BJ (cell line): Measurements from ENCODE around the gene DIP2A. TPM values are rescaled to one million over a fixed set of nuclear protein-coding genes. Genes with fewer than 3 reads are reported as not detected.

ENCODE experiments used
- CTCF ChIA-PET: fragments of 350-600 bp; formaldehyde crosslinking; extraction: SDS; loops from one replicate; lab custom pipeline; 2021; ENCODE audit warnings: antibody characterized with exemption, inconsistent platforms; lab: Yijun Ruan, JAX
- POLR2A ChIA-PET: fragments of 300-600 bp; sonication (Branson Sonifier 250); formaldehyde crosslinking; extraction: SDS; loops from one replicate; lab custom pipeline; 2021; ENCODE audit warnings: antibody characterized with exemption; lab: Charles Lee
- DNase-seq: peaks from one replicate; pipeline ENCODE4 v3.0.0-alpha.2; 2011; ENCODE audit warnings: low read depth
- H3K27me3 ChIP-seq: 2 replicates; pipeline ENCODE4 v1.6.0; 2011; ENCODE audit warnings: low read length; ENCODE audit not compliant: control insufficient read depth, insufficient read depth
- H3K36me3 ChIP-seq: 2 replicates; pipeline ENCODE4 v1.5.1; 2011; ENCODE audit warnings: low read length; ENCODE audit not compliant: control insufficient read depth, insufficient read depth
- H3K4me3 ChIP-seq: 2 replicates; pipeline ENCODE4 v1.5.1; 2011; ENCODE audit warnings: low read depth, mild to moderate bottlenecking, control low read depth, low read length
- polyA plus RNA-seq: library from polyadenylated mRNA; depleted of rRNA; stranded (reverse); fragments of >200 nt; gene quantifications from 2 replicates; pipeline ENCODE4 v1.2.3, GENCODE V29; 2011
- TF ChIP-seq, protein P1 (sequence below): IDR thresholded peaks from 2 replicates; pipeline ENCODE4 v1.5.1; 2011; ENCODE audit warnings: low read depth, mild to moderate bottlenecking, control low read depth, inconsistent platforms, low read length, moderate library complexity; ENCODE audit not compliant: insufficient read depth

DIP2A gene
- polyA plus RNA-seq, 1 experiment: 18.7 TPM

DNA sequence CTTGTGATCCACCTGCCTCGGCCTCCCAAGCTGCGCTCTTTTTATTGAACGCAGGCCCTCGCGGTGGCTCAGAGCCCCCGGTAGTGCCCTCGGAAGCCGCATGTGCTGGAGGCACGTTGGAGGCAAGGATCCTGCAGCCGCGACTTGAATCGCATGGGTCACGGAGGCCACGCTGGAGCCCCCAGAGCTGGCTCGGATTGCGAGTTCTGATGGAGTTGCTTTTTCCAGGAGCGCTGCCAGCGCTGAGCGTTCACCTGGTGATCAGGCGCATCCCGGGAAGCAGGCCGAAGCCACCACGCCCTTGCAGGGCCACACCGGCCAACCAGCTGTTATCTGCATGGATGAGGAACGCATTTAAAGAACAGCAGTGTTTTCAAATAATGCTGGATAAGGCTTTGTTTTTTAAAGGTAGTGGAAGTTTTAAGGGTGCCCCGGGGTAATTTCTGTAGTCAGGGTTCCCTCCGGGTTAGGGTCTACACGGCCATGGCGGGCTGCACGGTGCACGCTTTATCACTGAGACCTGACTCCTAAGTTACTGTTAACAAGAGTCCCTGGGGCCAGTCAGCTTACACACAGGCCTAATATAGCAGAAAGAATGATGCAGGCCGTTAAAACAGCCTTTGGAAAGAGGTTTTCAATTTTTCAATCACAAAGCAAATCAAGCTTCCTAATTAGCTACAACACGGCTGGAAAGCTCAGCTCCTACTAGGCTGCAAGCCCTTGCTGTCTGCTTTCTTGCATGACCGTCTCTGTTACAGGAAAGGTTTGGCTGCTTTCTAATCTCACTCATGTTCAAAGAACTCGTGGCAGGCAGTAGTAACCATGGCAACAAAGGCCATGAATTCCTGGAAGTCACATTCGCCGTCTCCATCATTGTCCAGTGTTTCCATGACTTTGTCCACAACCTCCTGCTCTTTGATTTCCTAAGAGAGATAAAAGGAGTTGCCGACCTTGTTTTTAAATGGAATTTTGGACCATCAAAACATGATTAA lies 140.2 kb downstream of the DIP2A start:
- POLR2A ChIA-PET: interaction anchor here (0.9 kb wide), 1 partner anchor 37 kb away, joined by 3 read pairs; the partner anchor contains the start of gene PRMT2
- H3K27me3 ChIP-seq: no peaks in the 10 kb centered on the region
- peak; percentile 68 for DNase-seq
- CTCF ChIA-PET: no interaction called here
- no peak overlapping the region for H3K4me3 ChIP-seq
- TF ChIP-seq, protein P1, sequence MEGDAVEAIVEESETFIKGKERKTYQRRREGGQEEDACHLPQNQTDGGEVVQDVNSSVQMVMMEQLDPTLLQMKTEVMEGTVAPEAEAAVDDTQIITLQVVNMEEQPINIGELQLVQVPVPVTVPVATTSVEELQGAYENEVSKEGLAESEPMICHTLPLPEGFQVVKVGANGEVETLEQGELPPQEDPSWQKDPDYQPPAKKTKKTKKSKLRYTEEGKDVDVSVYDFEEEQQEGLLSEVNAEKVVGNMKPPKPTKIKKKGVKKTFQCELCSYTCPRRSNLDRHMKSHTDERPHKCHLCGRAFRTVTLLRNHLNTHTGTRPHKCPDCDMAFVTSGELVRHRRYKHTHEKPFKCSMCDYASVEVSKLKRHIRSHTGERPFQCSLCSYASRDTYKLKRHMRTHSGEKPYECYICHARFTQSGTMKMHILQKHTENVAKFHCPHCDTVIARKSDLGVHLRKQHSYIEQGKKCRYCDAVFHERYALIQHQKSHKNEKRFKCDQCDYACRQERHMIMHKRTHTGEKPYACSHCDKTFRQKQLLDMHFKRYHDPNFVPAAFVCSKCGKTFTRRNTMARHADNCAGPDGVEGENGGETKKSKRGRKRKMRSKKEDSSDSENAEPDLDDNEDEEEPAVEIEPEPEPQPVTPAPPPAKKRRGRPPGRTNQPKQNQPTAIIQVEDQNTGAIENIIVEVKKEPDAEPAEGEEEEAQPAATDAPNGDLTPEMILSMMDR: no peak
- no peaks in the 10 kb centered on the region for H3K36me3 ChIP-seq

DNA sequence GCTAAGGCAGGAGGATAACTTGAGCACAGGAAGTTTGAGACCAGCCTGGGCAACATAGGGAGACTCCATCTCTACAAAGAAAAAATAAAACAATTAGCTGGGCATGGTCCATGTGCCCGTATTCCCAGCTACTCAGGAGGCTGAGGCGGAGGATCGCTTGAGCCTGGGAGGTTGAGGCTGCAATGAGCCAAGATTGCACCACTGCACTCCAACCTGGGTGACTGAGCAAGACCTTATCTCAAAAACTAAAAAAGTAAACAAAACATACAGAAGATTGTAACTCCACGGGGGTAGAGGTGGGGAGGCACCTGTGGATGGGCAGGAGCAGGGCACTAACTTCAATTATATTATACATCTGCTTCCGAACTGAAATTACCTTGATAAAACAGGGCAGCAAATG lies 141.6 kb downstream of the DIP2A start:
- no peaks in the 10 kb centered on the region for H3K27me3 ChIP-seq
- H3K4me3 ChIP-seq: no peak overlapping the region
- no peaks in the 10 kb centered on the region for H3K36me3 ChIP-seq
- ChIA-PET CTCF (no interaction called here), POLR2A (no interaction called here)
- TF ChIP-seq, protein P1: no peak
- no peak for DNase-seq

DNA sequence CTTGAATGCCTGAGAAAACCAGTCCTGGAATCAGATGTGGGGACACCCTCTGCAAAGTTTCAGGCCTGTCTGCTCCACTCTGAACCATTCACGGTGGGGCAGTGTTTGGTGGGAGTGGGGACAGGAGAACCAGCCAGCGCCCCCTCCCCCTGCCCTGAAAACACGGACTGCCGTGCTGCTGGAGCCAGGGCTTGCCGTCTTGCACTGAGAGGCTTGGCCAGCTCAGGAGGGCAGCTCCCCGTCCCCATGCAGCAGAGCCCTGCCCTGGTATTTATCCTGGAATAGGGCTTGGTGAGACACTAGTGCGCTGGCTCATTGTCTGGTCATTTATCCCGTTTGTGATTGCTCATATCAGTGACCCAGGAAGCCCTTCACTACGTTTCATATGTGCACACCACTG lies 142.3 kb downstream of the DIP2A start:
- H3K27me3 ChIP-seq: no peaks in the 10 kb centered on the region
- H3K36me3 ChIP-seq: no peaks in the 10 kb centered on the region
- CTCF ChIA-PET: no interaction called here
- no peak overlapping the region for H3K4me3 ChIP-seq
- TF ChIP-seq, protein P1: no peak
- POLR2A ChIA-PET: no interaction called here
- no peak for DNase-seq

DNA sequence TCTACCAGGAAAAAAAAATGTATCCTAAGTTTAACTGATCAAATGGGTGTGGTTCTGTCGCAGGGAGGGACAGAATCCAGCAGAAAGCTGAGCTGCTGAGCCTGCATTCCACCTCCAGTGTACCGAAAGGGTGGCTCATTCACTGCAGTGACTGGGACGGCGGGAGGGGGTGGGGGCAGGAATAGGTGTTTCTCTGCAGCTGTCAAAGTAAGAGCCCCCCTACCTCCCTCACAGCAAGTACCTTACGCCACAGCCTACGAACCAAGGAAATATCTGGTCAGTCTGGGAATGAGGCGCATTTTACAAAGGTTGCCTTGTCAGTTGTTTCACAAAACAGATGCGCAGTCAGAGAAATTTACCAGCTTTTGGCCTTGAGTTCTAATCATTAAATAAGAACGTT lies 144.5 kb downstream of the DIP2A start:
- no peaks in the 10 kb centered on the region for H3K36me3 ChIP-seq
- H3K27me3 ChIP-seq: no peaks in the 10 kb centered on the region
- ChIA-PET CTCF (no interaction called here), POLR2A (no interaction called here)
- TF ChIP-seq, protein P1: no peak
- no peak overlapping the region for H3K4me3 ChIP-seq
- DNase-seq: no peak

DNA sequence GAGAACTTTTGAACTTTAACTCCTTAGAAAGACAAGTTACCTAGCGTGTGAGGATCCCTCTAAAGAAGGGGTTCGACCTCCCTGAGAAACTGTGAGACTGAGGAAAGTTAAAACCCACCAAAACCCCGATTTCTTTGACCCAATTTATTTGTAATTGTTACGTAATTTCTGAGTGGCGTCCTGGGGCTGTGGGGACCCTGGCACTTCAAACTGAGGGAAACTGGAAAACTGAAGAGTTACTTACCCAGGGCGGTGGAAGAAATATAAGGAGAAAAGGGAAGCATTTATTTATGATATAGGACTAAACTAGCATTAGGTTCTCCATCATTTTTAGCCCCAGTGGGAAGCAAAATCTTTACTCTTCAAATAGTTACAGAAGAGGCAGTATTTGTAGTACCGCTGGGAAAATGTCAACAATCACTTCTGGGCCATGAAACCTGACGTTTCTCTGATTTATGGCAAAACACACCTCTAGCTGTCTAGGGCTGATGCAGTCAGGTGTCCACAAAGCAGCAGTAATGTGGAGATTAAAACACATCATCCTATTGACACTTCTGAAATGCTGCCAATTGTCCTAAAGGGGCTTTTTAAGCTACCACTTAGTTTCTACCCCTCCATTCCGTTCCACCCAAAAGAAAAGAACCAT lies 145.8 kb downstream of the DIP2A start:
- TF ChIP-seq, protein P1: no peak
- H3K36me3 ChIP-seq: no peaks in the 10 kb centered on the region
- POLR2A ChIA-PET: no interaction called here
- CTCF ChIA-PET: interaction anchor here (1.5 kb wide), 1 partner anchor 17 kb away, joined by 4 read pairs; no protein-coding TSS in a partner anchor
- H3K4me3 ChIP-seq: no peak overlapping the region
- DNase-seq: no peak
- H3K27me3 ChIP-seq: peaks cover 3% of the 10 kb centered on the region
